ENCODE data around the gene SACM1L. TPM values are rescaled to one million over a fixed set of nuclear protein-coding genes. Genes with fewer than 3 reads are reported as not detected.

Gene SACM1L
- total and polyA plus RNA-seq, 4 experiments from 2014 or later = 27.6 to 104 (median 67.4) TPM

DNA sequence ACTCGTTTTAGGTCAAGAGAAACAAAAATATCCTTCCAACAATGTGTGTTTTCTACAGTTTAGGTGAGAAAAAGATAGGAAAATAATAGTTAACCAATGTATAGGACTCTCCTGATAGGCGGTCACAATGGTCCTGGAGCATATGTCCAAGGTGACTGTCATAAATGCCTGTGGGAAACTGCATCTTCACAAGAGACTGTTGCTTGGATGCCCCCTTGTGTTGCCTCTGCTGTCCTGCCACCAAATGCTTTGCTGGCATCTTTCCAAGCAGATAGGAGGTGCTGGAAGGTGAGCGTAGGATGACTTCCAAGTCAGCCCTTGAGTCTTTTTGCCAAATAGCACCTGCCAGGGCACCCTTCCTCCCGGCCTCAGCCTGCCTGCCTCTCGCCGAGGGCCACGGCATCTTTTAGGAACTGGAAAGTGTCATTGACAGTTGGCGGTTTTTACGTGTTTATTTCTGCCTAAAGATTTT, 24.1 kb upstream of the SACM1L start:
- ChIA-PET POLR2A (ENCODE audit: partially characterized antibody) (interaction anchor here (1.1 to 3.7 kb wide), 2 partner anchors 25 to 72 kb away, joined by 4 to 23 read pairs; partner anchors contain the start of gene SACM1L), CTCF (ENCODE audit: partially characterized antibody) (interaction anchor here (0.9 to 15.4 kb wide), 13 partner anchors 8 to 630 kb away, joined by 3 to 471 read pairs (median 6); partner anchors contain the start of gene SACM1L)
- Histone ChIP-seq H3K27ac (ENCODE audit: low read depth, low read length) (peak overlapping the region; percentile 66), H3K27me3 (ENCODE audit: insufficient read depth, low read length) (no peaks in the 10 kb centered on the region), H3K4me1 (ENCODE audit: insufficient read depth, low read length) (peaks cover 22% of the 10 kb centered on the region), H3K36me3 (ENCODE audit: insufficient read depth, low read length) (peaks cover 8% of the 10 kb centered on the region), H3K4me3 (ENCODE audit: low read length in 2 of 2) (peak overlapping the region; percentile 70), H3K9me3 (ENCODE audit: control insufficient read depth in 1 of 2, low read length in 2 of 2) (no peaks in the 10 kb centered on the region)
- intact Hi-C loops (cut with micrococcal nuclease) = loop anchor here (1.0 to 5.0 kb wide), 7 partner anchors 24 to 628 kb away; partner anchors contain the start of gene SACM1L
- no peaks in the 10 kb centered on the region for H3K9me3 Mint-ChIP-seq
- no peaks in the 10 kb centered on the region for H3K27me3 Mint-ChIP-seq
- peak overlapping the region; percentile 89 to 98 (median 95) for H3K27ac Mint-ChIP-seq
- H3K4me1 Mint-ChIP-seq = peaks cover 15 to 36% (median 25%) of the 10 kb centered on the region in 4 donors
- peaks cover 27 to 44% of the 10 kb centered on the region in 2 donors for H3K36me3 Mint-ChIP-seq
- peak overlapping the region; percentile 87 to 98 (median 92) for H3K4me3 Mint-ChIP-seq
- DNase-seq = peak; percentile 76 to 84 (median 79)

DNA sequence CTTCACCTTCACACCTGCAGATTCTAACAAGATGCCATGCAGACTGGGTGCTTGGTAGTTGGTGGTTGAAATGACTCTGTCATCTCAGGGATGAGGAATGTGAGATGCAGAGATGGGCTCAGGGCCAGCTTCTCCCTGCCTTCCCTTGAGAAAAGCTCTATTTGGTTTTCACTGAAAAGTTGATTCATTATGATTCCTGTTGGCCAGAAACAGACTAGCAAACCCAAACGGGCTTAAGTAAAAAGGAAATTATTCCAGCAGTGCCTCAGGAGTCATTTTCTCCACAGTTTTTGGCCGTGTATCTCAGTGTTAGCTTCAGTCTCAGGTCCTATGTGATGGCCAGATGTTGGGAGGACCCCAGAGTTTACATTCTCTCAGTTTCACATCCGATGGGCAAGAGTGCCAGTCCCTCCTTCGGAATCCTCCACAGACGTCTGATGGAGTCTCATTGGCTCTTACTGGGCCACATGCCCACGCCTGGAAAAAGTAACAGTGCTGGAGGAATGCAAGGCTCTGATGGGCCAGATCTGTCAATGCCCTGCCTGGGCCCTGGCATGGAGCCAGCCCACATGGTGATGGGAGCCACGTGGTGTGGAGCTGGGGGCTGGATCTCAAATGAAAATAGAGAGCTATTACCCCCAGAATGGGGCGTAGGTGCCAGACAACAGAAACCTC, 22.3 kb upstream of the SACM1L start:
- peak overlapping the region in 2 of 7 donors; percentile 39 to 85 for H3K27ac Mint-ChIP-seq
- H3K36me3 Mint-ChIP-seq = peaks cover 29 to 49% of the 10 kb centered on the region in 2 donors
- no peaks in the 10 kb centered on the region for H3K9me3 ChIP-seq (ENCODE audit: control insufficient read depth in 1 of 2, low read length in 2 of 2)
- H3K27ac ChIP-seq (ENCODE audit: low read depth, low read length) = no peak overlapping the region
- CTCF ChIA-PET (ENCODE audit: partially characterized antibody) = interaction anchor here (0.6 to 15.4 kb wide), 11 partner anchors 9 to 624 kb away, joined by 3 to 471 read pairs (median 3); partner anchors contain the start of gene LIMD1
- no peak overlapping the region for H3K4me3 ChIP-seq (ENCODE audit: low read length in 2 of 2)
- peaks cover 8% of the 10 kb centered on the region for H3K36me3 ChIP-seq (ENCODE audit: insufficient read depth, low read length)
- POLR2A ChIA-PET (ENCODE audit: partially characterized antibody) = interaction anchor here (1.2 to 3.7 kb wide), 3 partner anchors 10 to 27 kb away, joined by 4 to 23 read pairs (median 18); partner anchors contain the start of gene SACM1L
- no peaks in the 10 kb centered on the region for H3K27me3 Mint-ChIP-seq
- no peaks in the 10 kb centered on the region for H3K9me3 Mint-ChIP-seq
- no peak for DNase-seq
- no peaks in the 10 kb centered on the region for H3K27me3 ChIP-seq (ENCODE audit: insufficient read depth, low read length)
- peak overlapping the region in 1 of 8 donors; percentile 51 for H3K4me3 Mint-ChIP-seq
- H3K4me1 ChIP-seq (ENCODE audit: insufficient read depth, low read length) = peaks cover 22% of the 10 kb centered on the region
- intact Hi-C loops (cut with micrococcal nuclease) = loop anchor here (5.0 kb wide), 1 partner anchor 35 kb away; no protein-coding TSS in a partner anchor
- H3K4me1 Mint-ChIP-seq = peaks cover 15 to 36% (median 25%) of the 10 kb centered on the region in 4 donors

DNA sequence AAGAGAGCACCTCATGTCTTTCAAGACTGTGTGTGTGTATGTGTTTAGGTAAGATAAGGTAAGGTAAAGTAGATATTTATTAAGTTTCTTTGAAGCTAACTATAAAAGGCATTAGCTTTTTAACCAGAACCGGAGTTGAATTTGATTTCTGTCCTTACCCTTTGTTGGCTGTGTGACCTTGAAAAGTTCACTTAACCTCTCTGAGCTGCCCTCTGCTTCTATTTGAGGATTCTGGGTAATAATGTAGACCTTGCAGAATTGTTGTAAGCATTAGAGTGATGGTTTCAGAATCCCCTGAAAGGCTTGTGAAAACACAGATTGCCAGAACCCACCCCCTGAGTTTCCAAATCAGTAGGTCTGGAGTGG, 21.6 kb upstream of the SACM1L start:
- H3K4me1 Mint-ChIP-seq = peaks cover 15 to 36% (median 25%) of the 10 kb centered on the region in 4 donors
- ChIA-PET CTCF (ENCODE audit: partially characterized antibody) (interaction anchor here (0.6 to 15.4 kb wide), 9 partner anchors 7 to 629 kb away, joined by 3 to 471 read pairs (median 4); partner anchors contain the start of gene LIMD1), POLR2A (ENCODE audit: partially characterized antibody) (interaction anchor here (1.2 to 3.5 kb wide), 2 partner anchors 10 to 27 kb away, joined by 4 to 18 read pairs; no protein-coding TSS in a partner anchor)
- peaks cover 12% of the 10 kb centered on the region for H3K36me3 ChIP-seq (ENCODE audit: insufficient read depth, low read length)
- H3K4me1 ChIP-seq (ENCODE audit: insufficient read depth, low read length) = peaks cover 22% of the 10 kb centered on the region
- no peaks in the 10 kb centered on the region for H3K27me3 ChIP-seq (ENCODE audit: insufficient read depth, low read length)
- no peaks in the 10 kb centered on the region for H3K9me3 Mint-ChIP-seq
- H3K4me3 ChIP-seq (ENCODE audit: low read length in 2 of 2) = no peak overlapping the region
- peaks cover 34 to 54% of the 10 kb centered on the region in 2 donors for H3K36me3 Mint-ChIP-seq
- no peaks in the 10 kb centered on the region for H3K9me3 ChIP-seq (ENCODE audit: control insufficient read depth in 1 of 2, low read length in 2 of 2)
- H3K27ac Mint-ChIP-seq = peak overlapping the region in 2 of 7 donors; percentile 12 to 52
- H3K4me3 Mint-ChIP-seq = no peak overlapping the region
- intact Hi-C loops (cut with micrococcal nuclease) = loop anchor here (5.0 kb wide), 1 partner anchor 35 kb away; no protein-coding TSS in a partner anchor
- DNase-seq = no peak
- H3K27me3 Mint-ChIP-seq = no peaks in the 10 kb centered on the region
- H3K27ac ChIP-seq (ENCODE audit: low read depth, low read length) = no peak overlapping the region

DNA sequence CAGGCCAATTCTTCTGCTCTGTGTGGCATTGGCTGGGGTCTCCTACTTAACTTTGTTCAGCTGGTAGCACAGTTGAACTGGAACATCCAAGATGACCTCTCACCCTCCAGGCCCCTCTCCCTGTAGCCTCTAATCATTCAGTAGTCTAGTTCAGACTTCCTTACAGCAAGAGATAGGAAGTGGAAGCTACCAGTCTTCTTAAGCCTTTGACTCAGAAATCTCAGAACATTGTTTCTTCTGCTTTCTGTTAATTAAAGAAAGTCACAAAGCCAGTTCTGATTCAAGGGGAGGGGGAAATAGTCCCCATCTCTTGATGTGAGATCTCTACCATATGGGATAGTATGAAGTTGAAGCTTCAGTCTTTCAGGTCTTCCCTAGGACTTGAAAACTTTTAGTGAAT, 18.8 kb upstream of the SACM1L start:
- no peak overlapping the region for H3K27ac ChIP-seq (ENCODE audit: low read depth, low read length)
- Mint-ChIP-seq H3K27ac (peak overlapping the region in 3 of 7 donors; percentile 22 to 69 (median 42)), H3K4me1 (peaks cover 2 to 21% (median 10%) of the 10 kb centered on the region in 4 donors), H3K4me3 (no peak overlapping the region), H3K36me3 (peaks cover 39 to 61% of the 10 kb centered on the region in 2 donors), H3K27me3 (no peaks in the 10 kb centered on the region), H3K9me3 (no peaks in the 10 kb centered on the region)
- H3K9me3 ChIP-seq (ENCODE audit: control insufficient read depth in 1 of 2, low read length in 2 of 2) = no peaks in the 10 kb centered on the region
- CTCF ChIA-PET (ENCODE audit: partially characterized antibody) = interaction anchor here (0.9 to 4.2 kb wide), 4 partner anchors 10 to 634 kb away, joined by 3 to 43 read pairs (median 4); no protein-coding TSS in a partner anchor
- H3K4me3 ChIP-seq (ENCODE audit: low read length in 2 of 2) = no peak overlapping the region
- intact Hi-C loops (cut with micrococcal nuclease) = no loop called here
- POLR2A ChIA-PET (ENCODE audit: partially characterized antibody) = no interaction called here
- no peaks in the 10 kb centered on the region for H3K27me3 ChIP-seq (ENCODE audit: insufficient read depth, low read length)
- no peak for DNase-seq
- H3K36me3 ChIP-seq (ENCODE audit: insufficient read depth, low read length) = peaks cover 15% of the 10 kb centered on the region
- peaks cover 6% of the 10 kb centered on the region for H3K4me1 ChIP-seq (ENCODE audit: insufficient read depth, low read length)

DNA sequence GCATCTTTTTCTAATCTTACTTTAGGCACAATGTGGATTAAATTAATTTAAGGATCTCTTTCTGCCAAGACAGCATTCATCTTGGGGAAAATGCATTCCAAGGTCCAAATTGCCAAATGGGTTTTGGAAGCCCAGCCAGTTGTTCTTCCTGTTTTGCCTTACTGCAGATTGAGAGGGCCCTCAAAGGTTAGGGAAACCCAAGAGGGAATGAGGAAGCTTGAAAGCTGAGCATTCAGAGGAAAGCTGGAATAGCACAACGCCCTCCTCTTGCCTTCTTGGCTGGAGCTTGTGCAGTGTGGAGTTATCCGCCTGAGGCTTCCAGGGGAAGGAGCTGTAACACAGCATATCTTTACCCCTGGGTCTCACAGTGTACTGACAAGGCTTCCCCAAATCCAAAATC, 18.2 kb upstream of the SACM1L start:
- peaks cover 39 to 60% of the 10 kb centered on the region in 2 donors for H3K36me3 Mint-ChIP-seq
- intact Hi-C loops (cut with micrococcal nuclease) = no loop called here
- peaks cover 1 to 15% (median 8%) of the 10 kb centered on the region in 4 donors for H3K4me1 Mint-ChIP-seq
- DNase-seq = no peak
- H3K27ac Mint-ChIP-seq = no peak overlapping the region
- H3K27me3 ChIP-seq (ENCODE audit: insufficient read depth, low read length) = no peaks in the 10 kb centered on the region
- H3K27ac ChIP-seq (ENCODE audit: low read depth, low read length) = no peak overlapping the region
- H3K9me3 Mint-ChIP-seq = no peaks in the 10 kb centered on the region
- peaks cover 15% of the 10 kb centered on the region for H3K36me3 ChIP-seq (ENCODE audit: insufficient read depth, low read length)
- no peak overlapping the region for H3K4me3 Mint-ChIP-seq
- ChIA-PET POLR2A (ENCODE audit: partially characterized antibody) (no interaction called here), CTCF (ENCODE audit: partially characterized antibody) (interaction anchor here (0.9 to 4.2 kb wide), 3 partner anchors 10 to 160 kb away, joined by 3 to 43 read pairs (median 4); no protein-coding TSS in a partner anchor)
- H3K4me3 ChIP-seq (ENCODE audit: low read length in 2 of 2) = no peak overlapping the region
- H3K9me3 ChIP-seq (ENCODE audit: control insufficient read depth in 1 of 2, low read length in 2 of 2) = no peaks in the 10 kb centered on the region
- H3K4me1 ChIP-seq (ENCODE audit: insufficient read depth, low read length) = peaks cover 4% of the 10 kb centered on the region
- H3K27me3 Mint-ChIP-seq = no peaks in the 10 kb centered on the region

DNA sequence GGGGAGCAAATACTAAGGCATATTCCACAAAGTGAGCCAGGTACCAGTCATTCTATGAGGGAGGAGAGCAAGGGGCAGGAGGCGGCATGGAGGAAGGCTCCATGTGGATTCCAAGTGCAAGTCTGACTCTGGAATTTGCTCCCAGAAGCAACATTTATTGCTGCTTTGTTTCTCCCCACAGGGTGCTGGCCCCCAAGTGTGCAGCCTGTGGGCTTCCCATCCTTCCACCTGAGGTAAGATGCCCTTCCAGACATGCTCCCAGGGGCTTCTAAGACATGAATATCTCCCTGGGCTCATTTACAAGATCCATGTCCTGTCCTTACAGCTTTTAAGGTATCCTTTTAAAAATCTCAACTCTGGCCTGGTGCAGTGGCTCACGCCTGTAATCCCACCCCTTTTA, 15.9 kb upstream of the SACM1L start:
- H3K4me1 ChIP-seq (ENCODE audit: insufficient read depth, low read length) = peaks cover 26% of the 10 kb centered on the region
- H3K27me3 Mint-ChIP-seq = no peaks in the 10 kb centered on the region
- intact Hi-C loops (cut with micrococcal nuclease) = no loop called here
- H3K27ac Mint-ChIP-seq = peak overlapping the region in 5 of 7 donors; percentile 10 to 80 (median 51)
- peaks cover 10% of the 10 kb centered on the region for H3K36me3 ChIP-seq (ENCODE audit: insufficient read depth, low read length)
- H3K4me3 Mint-ChIP-seq = no peak overlapping the region
- CTCF ChIA-PET (ENCODE audit: partially characterized antibody) = interaction anchor here (1.7 kb wide), 1 partner anchor 13 kb away, joined by 8 read pairs; no protein-coding TSS in a partner anchor
- peaks cover 29 to 61% of the 10 kb centered on the region in 2 donors for H3K36me3 Mint-ChIP-seq
- peaks cover 12 to 26% (median 17%) of the 10 kb centered on the region in 4 donors for H3K4me1 Mint-ChIP-seq
- H3K4me3 ChIP-seq (ENCODE audit: low read length in 2 of 2) = no peak overlapping the region
- H3K9me3 ChIP-seq (ENCODE audit: control insufficient read depth in 1 of 2, low read length in 2 of 2) = no peaks in the 10 kb centered on the region
- H3K9me3 Mint-ChIP-seq = no peaks in the 10 kb centered on the region
- H3K27me3 ChIP-seq (ENCODE audit: insufficient read depth, low read length) = no peaks in the 10 kb centered on the region
- no peak overlapping the region for H3K27ac ChIP-seq (ENCODE audit: low read depth, low read length)
- POLR2A ChIA-PET (ENCODE audit: partially characterized antibody) = no interaction called here
- no peak for DNase-seq
